HG03175 (cell line): ENCODE measurements around the gene ATG4A.
A peak's percentile ranks its signal among the peaks of the same experiment; 100 is the strongest.

ENCODE experiments used
- ATAC-seq: cut with Tn5 transposase; IDR thresholded peaks from one replicate; pipeline ENCODE4 v1.9.1; 2021; ENCODE audit warnings: mild to moderate bottlenecking, moderate library complexity; ENCODE audit not compliant: unreplicated experiment

The ATG4A gene

GRCh38 chrX:108167211-108167872, 75.8 kb downstream of the ATG4A start:
- no peak for ATAC-seq

GRCh38 chrX:108168961-108169740, 77.6 kb downstream of the ATG4A start:
- no peak for ATAC-seq

GRCh38 chrX:108169768-108170167, 78.2 kb downstream of the ATG4A start:
- ATAC-seq, result no peak

GRCh38 chrX:108171671-108172070, 80.1 kb downstream of the ATG4A start:
- ATAC-seq, result no peak

GRCh38 chrX:108173874-108174273, 82.3 kb downstream of the ATG4A start:
- ATAC-seq, result no peak

- ATAC-seq, result no peak
Observed at GRCh38 chrX:108177351-108178142, 86.0 kb downstream of the ATG4A start.

GRCh38 chrX:108178143-108178498, 86.5 kb downstream of the ATG4A start:
- ATAC-seq, result no peak

- no peak for ATAC-seq
Observed at GRCh38 chrX:108186811-108187210, 95.2 kb downstream of the ATG4A start.

- no peak for ATAC-seq
Observed at GRCh38 chrX:108198420-108198819, 106.8 kb downstream of the ATG4A start.

- no peak for ATAC-seq
Observed at GRCh38 chrX:108199041-108199440, 107.5 kb downstream of the ATG4A start.

GRCh38 chrX:108199691-108200090, 108.1 kb downstream of the ATG4A start:
- peak; percentile 82 for ATAC-seq

- no peak for ATAC-seq
Observed at GRCh38 chrX:108203540-108203939, 112.0 kb downstream of the ATG4A start.
